ENCODE results near the gene ARAP3. TPM values are rescaled to one million over a fixed set of nuclear protein-coding genes. Genes with fewer than 3 reads are reported as not detected.

The ARAP3 gene
- total and polyA plus RNA-seq, 2 experiments from 2014 or later, result 18.4 to 33.2 TPM

DNA sequence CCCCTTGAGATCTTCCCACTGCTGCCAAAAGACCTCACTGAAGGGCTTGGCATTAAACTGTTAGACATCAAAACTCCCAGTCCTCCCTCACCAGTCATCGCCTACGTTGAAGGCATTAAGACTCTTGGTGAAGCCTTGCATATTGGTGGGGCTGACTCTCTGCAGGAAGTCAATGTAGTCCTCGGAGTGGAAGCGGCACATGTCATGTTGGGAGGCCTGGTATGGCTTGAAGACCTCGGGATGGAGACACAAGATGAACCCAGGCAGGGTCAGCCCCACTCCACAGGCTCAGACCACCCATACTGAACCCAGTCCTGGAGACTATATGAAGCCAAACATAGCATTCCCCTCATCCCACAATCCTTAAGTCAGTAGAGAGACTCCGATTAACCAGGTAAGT is 47.3 kb downstream of the ARAP3 start:
- 0 out of 2 replicates have a peak overlapping the region, but pooled peaks have one; percentile 99 for H3K4me3 ChIP-seq
- Mint-ChIP-seq H3K4me3 (peak overlapping the region; percentile 91), H3K36me3 (ENCODE audit: low read depth) (peaks cover 23% of the 10 kb centered on the region; the same call in 2 of the 3 replicates), H3K27me3 (ENCODE audit: insufficient read depth, low read depth, poor library complexity) (peaks cover 8% of the 10 kb centered on the region), H3K27ac (no peak overlapping the region), H3K4me1 (peaks cover 27% of the 10 kb centered on the region), H3K9me3 (no peaks in the 10 kb centered on the region)
- H3K79me2 ChIP-seq (replicated peaks; ENCODE audit: insufficient read depth), result peaks cover 58% of the 10 kb centered on the region
- peaks cover 36% of the 10 kb centered on the region for H4K20me1 ChIP-seq (replicated peaks; ENCODE audit: insufficient read depth)
- DNase-seq (ENCODE audit: low spot score) (no peak), ATAC-seq (no peak)
- 0 out of 2 replicates have a peak, but pooled peaks cover 10% of the 10 kb centered on the region for H3K36me3 ChIP-seq (ENCODE audit: insufficient read depth)
- H2AFZ ChIP-seq, result no peak overlapping the region
- H3K9me2 ChIP-seq (ENCODE audit: insufficient read depth), result no peaks in the 10 kb centered on the region
- H3K27ac ChIP-seq (ENCODE audit: low read depth), result no peak overlapping the region
- no peak overlapping the region for H3K4me2 ChIP-seq
- H3K27me3 ChIP-seq (ENCODE audit: insufficient read depth), result peaks cover 3% of the 10 kb centered on the region; the same call in 1 of the 2 replicates
- H3F3A ChIP-seq (replicated peaks; ENCODE audit: low read depth), result 0 out of 2 replicates have a peak, but pooled peaks cover 14% of the 10 kb centered on the region
- peaks cover 20% of the 10 kb centered on the region for H3K4me1 ChIP-seq (ENCODE audit: insufficient read depth)
- no peak for TF ChIP-seq POLR2AphosphoS5 (IDR thresholded peaks at IDR 0.05; ENCODE audit: low read depth)
- TF ChIP-seq JUNB (IDR thresholded peaks at IDR 0.05; ENCODE audit: unreplicated experiment), result no peak
- no peak for TF ChIP-seq EZH2 (IDR thresholded peaks at IDR 0.05; ENCODE audit: low read depth, unreplicated experiment)
- TF ChIP-seq, protein P1, sequence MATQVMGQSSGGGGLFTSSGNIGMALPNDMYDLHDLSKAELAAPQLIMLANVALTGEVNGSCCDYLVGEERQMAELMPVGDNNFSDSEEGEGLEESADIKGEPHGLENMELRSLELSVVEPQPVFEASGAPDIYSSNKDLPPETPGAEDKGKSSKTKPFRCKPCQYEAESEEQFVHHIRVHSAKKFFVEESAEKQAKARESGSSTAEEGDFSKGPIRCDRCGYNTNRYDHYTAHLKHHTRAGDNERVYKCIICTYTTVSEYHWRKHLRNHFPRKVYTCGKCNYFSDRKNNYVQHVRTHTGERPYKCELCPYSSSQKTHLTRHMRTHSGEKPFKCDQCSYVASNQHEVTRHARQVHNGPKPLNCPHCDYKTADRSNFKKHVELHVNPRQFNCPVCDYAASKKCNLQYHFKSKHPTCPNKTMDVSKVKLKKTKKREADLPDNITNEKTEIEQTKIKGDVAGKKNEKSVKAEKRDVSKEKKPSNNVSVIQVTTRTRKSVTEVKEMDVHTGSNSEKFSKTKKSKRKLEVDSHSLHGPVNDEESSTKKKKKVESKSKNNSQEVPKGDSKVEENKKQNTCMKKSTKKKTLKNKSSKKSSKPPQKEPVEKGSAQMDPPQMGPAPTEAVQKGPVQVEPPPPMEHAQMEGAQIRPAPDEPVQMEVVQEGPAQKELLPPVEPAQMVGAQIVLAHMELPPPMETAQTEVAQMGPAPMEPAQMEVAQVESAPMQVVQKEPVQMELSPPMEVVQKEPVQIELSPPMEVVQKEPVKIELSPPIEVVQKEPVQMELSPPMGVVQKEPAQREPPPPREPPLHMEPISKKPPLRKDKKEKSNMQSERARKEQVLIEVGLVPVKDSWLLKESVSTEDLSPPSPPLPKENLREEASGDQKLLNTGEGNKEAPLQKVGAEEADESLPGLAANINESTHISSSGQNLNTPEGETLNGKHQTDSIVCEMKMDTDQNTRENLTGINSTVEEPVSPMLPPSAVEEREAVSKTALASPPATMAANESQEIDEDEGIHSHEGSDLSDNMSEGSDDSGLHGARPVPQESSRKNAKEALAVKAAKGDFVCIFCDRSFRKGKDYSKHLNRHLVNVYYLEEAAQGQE (IDR thresholded peaks at IDR 0.05; ENCODE audit: unreplicated experiment), result no peak
- no peak for TF ChIP-seq EZH2phosphoT487 (IDR thresholded peaks at IDR 0.05; ENCODE audit: unreplicated experiment)
- TF ChIP-seq STAT1 (IDR thresholded peaks at IDR 0.05; ENCODE audit: unreplicated experiment), result no peak
- TF ChIP-seq, protein P2, sequence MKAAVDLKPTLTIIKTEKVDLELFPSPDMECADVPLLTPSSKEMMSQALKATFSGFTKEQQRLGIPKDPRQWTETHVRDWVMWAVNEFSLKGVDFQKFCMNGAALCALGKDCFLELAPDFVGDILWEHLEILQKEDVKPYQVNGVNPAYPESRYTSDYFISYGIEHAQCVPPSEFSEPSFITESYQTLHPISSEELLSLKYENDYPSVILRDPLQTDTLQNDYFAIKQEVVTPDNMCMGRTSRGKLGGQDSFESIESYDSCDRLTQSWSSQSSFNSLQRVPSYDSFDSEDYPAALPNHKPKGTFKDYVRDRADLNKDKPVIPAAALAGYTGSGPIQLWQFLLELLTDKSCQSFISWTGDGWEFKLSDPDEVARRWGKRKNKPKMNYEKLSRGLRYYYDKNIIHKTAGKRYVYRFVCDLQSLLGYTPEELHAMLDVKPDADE (IDR thresholded peaks at IDR 0.05), result no peak
- no peak for TF ChIP-seq ZNF114 (CRISPR knock-in tag; IDR thresholded peaks at IDR 0.05)
- no peak for TF ChIP-seq NANOG (IDR thresholded peaks at IDR 0.05; ENCODE audit: borderline replicate concordance)

DNA sequence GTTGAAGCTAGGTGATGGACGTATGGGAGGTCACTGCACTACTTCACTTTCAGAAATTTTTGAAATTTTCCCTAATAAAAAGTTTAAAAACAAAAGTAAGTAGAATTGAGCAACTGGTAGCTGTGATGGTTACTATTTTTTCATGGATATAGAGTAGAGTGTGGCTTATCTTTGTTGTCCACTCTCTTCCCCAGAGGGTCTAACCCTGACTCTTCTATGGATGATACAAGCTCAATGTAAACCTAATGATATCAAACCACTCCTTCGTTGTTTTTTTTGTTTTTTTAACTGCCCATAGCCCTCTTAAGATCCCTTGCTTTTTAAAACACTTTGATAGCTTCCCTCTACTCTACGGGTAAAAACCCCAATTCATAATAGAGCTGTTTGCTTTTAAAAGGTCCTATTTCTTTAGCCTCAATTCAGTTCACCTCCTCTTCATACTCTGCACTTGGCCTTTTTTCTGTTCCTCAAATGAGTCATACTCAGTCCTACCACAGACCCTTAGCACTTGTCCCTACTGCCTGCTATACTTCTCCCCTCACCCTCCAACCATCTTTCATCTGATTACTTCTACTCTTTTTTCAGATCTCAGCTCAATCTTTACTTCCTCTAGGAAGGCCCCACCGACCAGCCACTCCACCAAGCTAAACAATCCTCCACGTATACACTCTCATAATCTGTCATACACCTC is 48.0 kb downstream of the ARAP3 start:
- H3K9me3 Mint-ChIP-seq, result no peaks in the 10 kb centered on the region
- H3K4me3 Mint-ChIP-seq, result no peak overlapping the region
- DNase-seq (ENCODE audit: low spot score) (no peak), ATAC-seq (no peak)
- no peak for TF ChIP-seq NANOG (IDR thresholded peaks at IDR 0.05; ENCODE audit: borderline replicate concordance)
- peaks cover 26% of the 10 kb centered on the region for H3K36me3 Mint-ChIP-seq (ENCODE audit: low read depth)
- Histone ChIP-seq H3K4me2 (no peak overlapping the region), H3K9me2 (ENCODE audit: insufficient read depth) (no peaks in the 10 kb centered on the region), H3K4me3 (no peak overlapping the region), H3K27me3 (ENCODE audit: insufficient read depth) (peaks cover 3% of the 10 kb centered on the region; the same call in 1 of the 2 replicates), H3K79me2 (replicated peaks; ENCODE audit: insufficient read depth) (peaks cover 58% of the 10 kb centered on the region), H3K27ac (ENCODE audit: low read depth) (no peak overlapping the region; the same call in 1 of the 2 replicates), H3K36me3 (ENCODE audit: insufficient read depth) (0 out of 2 replicates have a peak, but pooled peaks cover 8% of the 10 kb centered on the region), H3F3A (replicated peaks; ENCODE audit: low read depth) (0 out of 2 replicates have a peak, but pooled peaks cover 14% of the 10 kb centered on the region), H3K4me1 (ENCODE audit: insufficient read depth) (peaks cover 20% of the 10 kb centered on the region), H4K20me1 (replicated peaks; ENCODE audit: insufficient read depth) (peaks cover 36% of the 10 kb centered on the region), H2AFZ (no peak overlapping the region)
- peaks cover 8% of the 10 kb centered on the region for H3K27me3 Mint-ChIP-seq (ENCODE audit: insufficient read depth, low read depth, poor library complexity)
- H3K27ac Mint-ChIP-seq, result no peak overlapping the region
- peaks cover 24% of the 10 kb centered on the region for H3K4me1 Mint-ChIP-seq
